Lower lobe of right lung (tissue), 2 donors: ENCODE results near the gene PSMD13. TPM values are rescaled to one million over a fixed set of nuclear protein-coding genes. Genes with fewer than 3 reads are reported as not detected.
"Not testable (repeated sequence)": the region's sequence is repeated elsewhere in the genome, so short reads cannot be mapped to it uniquely, and the experiment has no call there.

Source experiments
- ATAC-seq, 2 donors: fragments of 200-7000 bp; cut with Tn5 transposase; one replicate each; pipeline ENCODE4 v1.9.1; 2020 to 2022; ENCODE audit warnings: mild to moderate bottlenecking in 2 of 2, moderate library complexity in 2 of 2
- DNase-seq: peaks from one replicate; pipeline ENCODE4 v3.0.0-alpha.2; 2020
- H3K27ac ChIP-seq: fragments of 200-600 bp; one replicate; pipeline ENCODE4 v1.8.0; 2022
- H3K27me3 ChIP-seq: fragments of 200-600 bp; one replicate; pipeline ENCODE4 v1.8.0; 2022; ENCODE audit warnings: low read depth
- H3K36me3 ChIP-seq: fragments of 200-600 bp; one replicate; pipeline ENCODE4 v1.8.0; 2022; ENCODE audit warnings: mild to moderate bottlenecking
- H3K4me1 ChIP-seq: fragments of 200-600 bp; one replicate; pipeline ENCODE4 v1.8.0; 2022
- H3K4me3 ChIP-seq: fragments of 200-600 bp; one replicate; pipeline ENCODE4 v1.8.0; 2022; ENCODE audit warnings: mild to moderate bottlenecking
- H3K9me3 ChIP-seq: fragments of 200-600 bp; one replicate; pipeline ENCODE4 v1.8.0; 2022
- intact Hi-C: fragments of 100-400 bp; cut with DNase I; formaldehyde crosslinking; loops from one replicate; pipeline ENCODE4 v1.11.0; 2022
- total RNA-seq: library from RNA; stranded (reverse); fragmentation: NEBNext Ultra II Directional; extraction: Animal tissue kit (Norgen Biotek cat#: 25700); gene quantifications from one replicate; pipeline ENCODE4 v1.2.1, GENCODE V29; 2021
- TF ChIP-seq, protein P1 (sequence below): fragments of 200-600 bp; IDR thresholded peaks from one replicate; pipeline ENCODE4 v1.8.0; 2022; ENCODE audit warnings: antibody characterized with exemption, mild to moderate bottlenecking
- donor health status: DM: no; HTN: yes; CAD: no; lungs with severe emphysema.

Gene PSMD13
- total RNA-seq, 1 donor from 2014 or later = 89.5 TPM

DNA sequence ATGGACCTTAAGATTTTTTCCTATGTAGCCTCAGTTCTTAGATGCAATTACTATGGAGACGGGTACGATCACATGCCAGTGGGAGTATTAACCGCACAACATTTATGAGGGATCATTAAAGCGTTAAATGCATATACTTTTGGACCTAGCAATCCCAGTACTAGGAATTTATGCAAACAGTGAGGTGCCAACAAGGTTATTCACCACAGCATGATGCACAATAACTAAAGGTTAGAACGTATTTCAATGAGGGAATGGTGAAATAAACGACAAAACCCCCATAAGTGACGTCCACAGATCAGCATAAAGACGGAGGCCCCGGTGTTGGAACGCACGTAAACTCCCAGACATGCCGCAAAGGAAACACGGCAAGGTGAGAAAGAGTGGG, 1.2 kb upstream of the PSMD13 start:
- Histone ChIP-seq H3K9me3 (no peaks in the 10 kb centered on the region), H3K4me1 (peaks cover 27% of the 10 kb centered on the region), H3K4me3 (peak overlapping the region; percentile 94), H3K36me3 (peaks cover 22% of the 10 kb centered on the region), H3K27me3 (no peaks in the 10 kb centered on the region), H3K27ac (peak overlapping the region; percentile 96)
- ATAC-seq = peak in 1 of 2 donors; percentile 24
- intact Hi-C loops = no loop called here
- DNase-seq = no peak
- TF ChIP-seq, protein P1, sequence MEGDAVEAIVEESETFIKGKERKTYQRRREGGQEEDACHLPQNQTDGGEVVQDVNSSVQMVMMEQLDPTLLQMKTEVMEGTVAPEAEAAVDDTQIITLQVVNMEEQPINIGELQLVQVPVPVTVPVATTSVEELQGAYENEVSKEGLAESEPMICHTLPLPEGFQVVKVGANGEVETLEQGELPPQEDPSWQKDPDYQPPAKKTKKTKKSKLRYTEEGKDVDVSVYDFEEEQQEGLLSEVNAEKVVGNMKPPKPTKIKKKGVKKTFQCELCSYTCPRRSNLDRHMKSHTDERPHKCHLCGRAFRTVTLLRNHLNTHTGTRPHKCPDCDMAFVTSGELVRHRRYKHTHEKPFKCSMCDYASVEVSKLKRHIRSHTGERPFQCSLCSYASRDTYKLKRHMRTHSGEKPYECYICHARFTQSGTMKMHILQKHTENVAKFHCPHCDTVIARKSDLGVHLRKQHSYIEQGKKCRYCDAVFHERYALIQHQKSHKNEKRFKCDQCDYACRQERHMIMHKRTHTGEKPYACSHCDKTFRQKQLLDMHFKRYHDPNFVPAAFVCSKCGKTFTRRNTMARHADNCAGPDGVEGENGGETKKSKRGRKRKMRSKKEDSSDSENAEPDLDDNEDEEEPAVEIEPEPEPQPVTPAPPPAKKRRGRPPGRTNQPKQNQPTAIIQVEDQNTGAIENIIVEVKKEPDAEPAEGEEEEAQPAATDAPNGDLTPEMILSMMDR = no peak

DNA sequence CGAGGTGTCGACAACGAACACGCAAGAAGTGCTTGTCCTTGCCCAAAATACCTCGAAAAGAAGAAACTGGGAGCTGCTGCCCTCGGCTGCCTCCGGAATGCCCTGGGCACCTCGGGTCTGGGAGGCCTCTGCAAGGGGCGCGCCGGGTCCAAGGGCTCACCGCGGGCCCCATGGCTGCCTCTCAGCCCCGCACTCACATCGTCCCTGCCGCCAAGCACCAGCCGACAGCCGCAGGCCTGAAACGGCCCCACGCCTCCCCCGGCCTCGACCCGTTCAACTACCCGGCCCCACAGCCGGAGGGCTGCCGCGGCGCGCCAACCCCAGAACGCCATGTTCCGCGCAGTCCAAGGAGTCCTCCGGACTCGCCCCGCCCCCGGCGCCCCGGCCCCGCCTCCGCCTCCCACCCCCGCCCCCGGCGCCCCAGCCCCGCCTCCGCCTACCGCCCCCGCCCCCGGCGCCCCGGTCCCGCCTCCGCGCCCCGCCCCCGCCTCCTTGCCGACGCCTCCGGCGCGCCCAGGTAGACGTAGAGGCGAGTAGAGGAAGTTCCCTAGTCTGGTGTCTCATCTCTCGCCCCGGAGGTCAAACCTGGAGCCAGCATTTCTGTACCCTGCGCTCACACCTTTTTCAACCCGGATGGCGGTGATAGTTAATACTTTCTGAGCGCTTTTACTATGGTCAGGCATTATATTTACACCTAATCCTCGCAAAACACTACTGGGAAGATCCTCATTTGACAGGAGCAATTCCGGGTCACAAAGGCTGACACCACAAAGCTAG, 591 bp upstream of the PSMD13 start, which contains the start of gene SIRT3:
Gene SIRT3, minus strand, starts transcription at position 346 of the 777 bp plus-strand sequence. Its CDS starts 14 bp downstream, at position 332.
- Histone ChIP-seq H3K27ac (peak within 1 kb of the TSS; percentile 96), H3K4me1 (peaks cover 27% of the 10 kb centered on the region), H3K9me3 (no peaks in the 10 kb centered on the region), H3K4me3 (peak within 1 kb of the TSS; percentile 94), H3K27me3 (no peaks in the 10 kb centered on the region), H3K36me3 (peaks cover 28% of the 10 kb centered on the region)
- intact Hi-C loops = no loop called here
- peak; percentile 95 to 96 for ATAC-seq
- DNase-seq = peak; percentile 89
- TF ChIP-seq, protein P1 = no peak

DNA sequence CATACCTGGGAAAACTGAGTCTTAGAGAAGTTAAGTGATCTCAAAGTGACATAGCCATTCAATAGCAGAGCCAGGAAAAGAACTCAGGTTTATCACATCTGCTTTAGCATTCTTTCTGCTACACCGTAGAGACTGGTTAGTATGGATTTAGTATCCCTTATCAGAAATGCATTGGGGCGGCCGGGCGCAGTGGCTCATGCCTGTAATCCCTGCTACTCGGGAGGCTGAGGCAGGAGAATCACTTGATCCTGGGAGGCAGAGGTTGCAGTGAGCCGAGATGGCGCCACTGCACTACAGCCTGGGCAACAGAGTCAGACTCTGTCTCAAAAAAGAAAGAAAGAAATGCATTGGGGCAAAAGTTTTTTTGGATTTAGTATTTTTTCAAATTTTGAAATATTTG, 1.6 kb downstream of the PSMD13 start:
- ATAC-seq, DNase-seq, intact Hi-C loops, H3K27me3 ChIP-seq, H3K9me3 ChIP-seq, H3K4me3 ChIP-seq, H3K27ac ChIP-seq: not testable (repeated sequence)
- Histone ChIP-seq H3K4me1 (peaks cover 27% of the 10 kb centered on the region), H3K36me3 (peaks cover 46% of the 10 kb centered on the region)

DNA sequence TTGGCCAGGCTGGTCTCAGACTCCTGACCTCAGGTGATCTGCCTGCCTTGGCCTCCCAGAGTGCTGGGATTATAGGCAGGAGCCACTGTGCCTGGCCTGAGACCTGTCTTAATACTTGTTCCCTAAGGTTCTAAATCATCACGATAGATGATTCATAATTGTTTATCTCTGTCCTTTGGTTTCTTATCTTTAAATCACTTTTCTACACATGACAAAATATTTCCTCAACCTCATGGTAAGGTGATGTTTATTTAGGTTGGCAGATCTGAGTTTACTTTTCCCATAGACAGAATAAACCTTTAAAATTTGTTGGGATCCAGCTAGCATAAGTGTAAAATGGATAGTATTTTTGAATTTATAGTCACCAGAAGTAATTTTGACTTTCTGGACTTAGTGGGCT, 3.5 kb downstream of the PSMD13 start:
- H3K4me3 ChIP-seq = no peak overlapping the region
- ATAC-seq (no peak), DNase-seq (no peak)
- H3K27me3 ChIP-seq = no peaks in the 10 kb centered on the region
- peaks cover 66% of the 10 kb centered on the region for H3K36me3 ChIP-seq
- intact Hi-C loops = no loop called here
- TF ChIP-seq, protein P1 = no peak
- no peaks in the 10 kb centered on the region for H3K9me3 ChIP-seq
- peaks cover 19% of the 10 kb centered on the region for H3K4me1 ChIP-seq
- no peak overlapping the region for H3K27ac ChIP-seq

DNA sequence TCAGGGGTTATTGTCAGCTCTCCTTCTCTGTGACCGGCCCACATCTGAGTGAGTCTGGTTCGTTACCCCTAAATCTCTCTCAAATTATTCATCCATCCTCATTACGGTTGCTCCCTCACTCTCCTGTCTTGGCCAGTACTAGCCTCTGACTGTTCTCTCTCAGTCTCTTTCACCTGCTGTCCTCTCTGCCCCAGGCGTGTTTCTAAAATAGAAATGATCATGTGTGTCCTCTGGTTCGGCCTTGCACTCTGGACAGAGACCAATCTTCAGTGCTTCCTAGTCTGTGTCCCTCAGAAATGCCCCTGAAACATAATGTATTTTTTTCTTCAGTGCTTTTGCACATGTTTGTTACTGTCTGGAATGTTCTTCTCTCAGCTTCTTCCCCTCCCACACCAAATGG, 4.9 kb downstream of the PSMD13 start:
- no peaks in the 10 kb centered on the region for H3K27me3 ChIP-seq
- H3K4me1 ChIP-seq = peaks cover 16% of the 10 kb centered on the region
- no peak for DNase-seq
- TF ChIP-seq, protein P1 = no peak
- intact Hi-C loops = no loop called here
- H3K36me3 ChIP-seq = peaks cover 77% of the 10 kb centered on the region
- H3K9me3 ChIP-seq = no peaks in the 10 kb centered on the region
- ATAC-seq = no peak
- no peak overlapping the region for H3K4me3 ChIP-seq
- no peak overlapping the region for H3K27ac ChIP-seq

DNA sequence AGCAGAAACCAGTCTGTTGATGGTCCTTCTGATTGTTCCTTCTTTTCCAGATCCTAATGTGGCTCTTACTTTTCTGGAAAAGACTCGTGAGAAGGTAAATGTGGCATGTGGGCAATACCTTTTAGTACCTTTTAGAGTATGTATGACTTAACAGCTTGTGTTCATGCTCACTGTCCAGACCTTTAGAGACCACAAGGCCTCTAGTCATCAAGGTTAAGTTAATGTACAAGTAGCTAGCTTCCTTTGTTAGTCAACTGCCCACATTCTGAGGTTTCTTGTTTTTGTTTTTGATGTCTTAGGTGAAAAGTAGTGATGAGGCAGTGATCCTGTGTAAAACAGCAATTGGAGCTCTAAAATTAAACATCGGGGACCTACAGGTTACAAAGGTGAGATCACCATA, 7.6 kb downstream of the PSMD13 start:
- peaks cover 97% of the 10 kb centered on the region for H3K36me3 ChIP-seq
- H3K4me1 ChIP-seq = no peaks in the 10 kb centered on the region
- DNase-seq (no peak), ATAC-seq (no peak)
- no peak overlapping the region for H3K4me3 ChIP-seq
- TF ChIP-seq, protein P1 = no peak
- no peaks in the 10 kb centered on the region for H3K9me3 ChIP-seq
- H3K27ac ChIP-seq = no peak overlapping the region
- H3K27me3 ChIP-seq = no peaks in the 10 kb centered on the region
- intact Hi-C loops = no loop called here
